ENCODE results near the gene PML. TPM values are rescaled to one million over a fixed set of nuclear protein-coding genes. Genes with fewer than 3 reads are reported as not detected.

The PML gene
- total RNA-seq, 2 donors from 2014 or later: 26.5 to 28.9 TPM

DNA sequence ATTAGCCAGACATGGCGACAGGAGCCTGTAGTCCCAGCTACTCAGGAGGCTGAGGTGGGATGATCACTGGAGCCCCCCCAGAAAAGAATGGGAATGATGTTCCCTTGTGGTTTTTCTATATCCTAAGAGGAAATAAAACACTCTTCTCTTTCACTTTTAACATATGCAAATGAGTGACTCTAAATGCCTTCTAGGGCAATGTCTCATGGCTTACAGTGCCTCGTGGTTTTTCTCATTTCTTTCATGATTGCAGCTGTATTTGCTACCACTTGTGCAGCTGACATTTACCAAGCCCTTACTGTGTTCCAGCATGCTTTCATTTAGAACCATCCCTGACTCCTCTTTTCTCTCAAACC is 28.8 kb upstream of the PML start:
- no peak overlapping the region for H3K4me3 Mint-ChIP-seq
- H3K9ac ChIP-seq (ENCODE audit: extremely low read depth, low read length, poor library complexity, severe bottlenecking): no peak overlapping the region
- H3K27ac ChIP-seq (ENCODE audit: low read depth, low read length): no peak overlapping the region
- no peaks in the 10 kb centered on the region for H3K9me3 Mint-ChIP-seq
- H3K27me3 ChIP-seq (ENCODE audit: control insufficient read depth, insufficient read depth, low read length, poor library complexity, severe bottlenecking): no peaks in the 10 kb centered on the region
- TF ChIP-seq, protein P1, sequence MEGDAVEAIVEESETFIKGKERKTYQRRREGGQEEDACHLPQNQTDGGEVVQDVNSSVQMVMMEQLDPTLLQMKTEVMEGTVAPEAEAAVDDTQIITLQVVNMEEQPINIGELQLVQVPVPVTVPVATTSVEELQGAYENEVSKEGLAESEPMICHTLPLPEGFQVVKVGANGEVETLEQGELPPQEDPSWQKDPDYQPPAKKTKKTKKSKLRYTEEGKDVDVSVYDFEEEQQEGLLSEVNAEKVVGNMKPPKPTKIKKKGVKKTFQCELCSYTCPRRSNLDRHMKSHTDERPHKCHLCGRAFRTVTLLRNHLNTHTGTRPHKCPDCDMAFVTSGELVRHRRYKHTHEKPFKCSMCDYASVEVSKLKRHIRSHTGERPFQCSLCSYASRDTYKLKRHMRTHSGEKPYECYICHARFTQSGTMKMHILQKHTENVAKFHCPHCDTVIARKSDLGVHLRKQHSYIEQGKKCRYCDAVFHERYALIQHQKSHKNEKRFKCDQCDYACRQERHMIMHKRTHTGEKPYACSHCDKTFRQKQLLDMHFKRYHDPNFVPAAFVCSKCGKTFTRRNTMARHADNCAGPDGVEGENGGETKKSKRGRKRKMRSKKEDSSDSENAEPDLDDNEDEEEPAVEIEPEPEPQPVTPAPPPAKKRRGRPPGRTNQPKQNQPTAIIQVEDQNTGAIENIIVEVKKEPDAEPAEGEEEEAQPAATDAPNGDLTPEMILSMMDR (conservative IDR thresholded peaks at IDR 0.05): no peak
- no peaks in the 10 kb centered on the region for H3K36me3 Mint-ChIP-seq (ENCODE audit: low read depth)
- H3K4me1 ChIP-seq (ENCODE audit: control insufficient read depth, insufficient read depth, low read length): peaks cover 4% of the 10 kb centered on the region
- H3K27ac Mint-ChIP-seq: no peak overlapping the region
- no peaks in the 10 kb centered on the region for H3K27me3 Mint-ChIP-seq (ENCODE audit: insufficient read depth)
- no peaks in the 10 kb centered on the region for H3K9me3 ChIP-seq (ENCODE audit: control insufficient read depth, low read length)
- no peak for DNase-seq
- peaks cover 11% of the 10 kb centered on the region for H3K4me1 Mint-ChIP-seq
- no peak overlapping the region for H3K4me3 ChIP-seq (ENCODE audit: low read length)
- no peaks in the 10 kb centered on the region for H3K36me3 ChIP-seq (ENCODE audit: control insufficient read depth, insufficient read depth, low read length)
- WGBS, 2 experiments (ENCODE audit: insufficient coverage in 1 of 2, insufficient read length in 1 of 2): 83% methylated on average over 1 to 2 of the region's 2 CpGs

DNA sequence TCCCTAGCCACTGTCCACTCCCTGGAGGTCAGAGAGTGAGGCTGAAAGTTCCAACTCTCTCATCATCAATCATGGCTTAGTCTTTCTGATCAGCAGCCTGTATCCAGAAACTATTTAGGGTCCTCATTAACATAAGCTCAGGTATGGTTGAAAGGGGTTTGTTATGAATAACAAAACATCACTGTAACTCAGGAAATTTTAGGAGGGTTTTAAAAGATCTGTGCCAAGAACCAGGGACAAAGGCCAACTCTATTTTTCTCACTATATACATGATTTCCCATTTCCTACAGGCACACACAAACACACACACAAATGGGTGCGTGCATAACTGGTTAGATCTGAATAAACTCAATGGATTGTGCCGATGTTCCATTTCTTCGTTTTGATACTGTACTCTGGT is 26.1 kb upstream of the PML start:
- peaks cover 12% of the 10 kb centered on the region for H3K4me1 Mint-ChIP-seq
- H3K9ac ChIP-seq (ENCODE audit: extremely low read depth, low read length, poor library complexity, severe bottlenecking): no peak overlapping the region
- no peaks in the 10 kb centered on the region for H3K9me3 ChIP-seq (ENCODE audit: control insufficient read depth, low read length)
- no peak overlapping the region for H3K4me3 Mint-ChIP-seq
- no peaks in the 10 kb centered on the region for H3K36me3 ChIP-seq (ENCODE audit: control insufficient read depth, insufficient read depth, low read length)
- H3K36me3 Mint-ChIP-seq (ENCODE audit: low read depth): no peaks in the 10 kb centered on the region
- H3K4me1 ChIP-seq (ENCODE audit: control insufficient read depth, insufficient read depth, low read length): peaks cover 4% of the 10 kb centered on the region
- 90 to 100% methylated on average over 1 to 3 of the region's 3 CpGs for WGBS, 2 experiments (ENCODE audit: insufficient coverage in 1 of 2, insufficient read length in 1 of 2)
- no peak overlapping the region for H3K27ac ChIP-seq (ENCODE audit: low read depth, low read length)
- H3K9me3 Mint-ChIP-seq: no peaks in the 10 kb centered on the region
- no peak overlapping the region for H3K27ac Mint-ChIP-seq
- TF ChIP-seq, protein P1 (conservative IDR thresholded peaks at IDR 0.05): no peak
- no peak for DNase-seq
- no peak overlapping the region for H3K4me3 ChIP-seq (ENCODE audit: low read length)
- H3K27me3 ChIP-seq (ENCODE audit: control insufficient read depth, insufficient read depth, low read length, poor library complexity, severe bottlenecking): no peaks in the 10 kb centered on the region
- peaks cover 7% of the 10 kb centered on the region for H3K27me3 Mint-ChIP-seq (ENCODE audit: insufficient read depth)

DNA sequence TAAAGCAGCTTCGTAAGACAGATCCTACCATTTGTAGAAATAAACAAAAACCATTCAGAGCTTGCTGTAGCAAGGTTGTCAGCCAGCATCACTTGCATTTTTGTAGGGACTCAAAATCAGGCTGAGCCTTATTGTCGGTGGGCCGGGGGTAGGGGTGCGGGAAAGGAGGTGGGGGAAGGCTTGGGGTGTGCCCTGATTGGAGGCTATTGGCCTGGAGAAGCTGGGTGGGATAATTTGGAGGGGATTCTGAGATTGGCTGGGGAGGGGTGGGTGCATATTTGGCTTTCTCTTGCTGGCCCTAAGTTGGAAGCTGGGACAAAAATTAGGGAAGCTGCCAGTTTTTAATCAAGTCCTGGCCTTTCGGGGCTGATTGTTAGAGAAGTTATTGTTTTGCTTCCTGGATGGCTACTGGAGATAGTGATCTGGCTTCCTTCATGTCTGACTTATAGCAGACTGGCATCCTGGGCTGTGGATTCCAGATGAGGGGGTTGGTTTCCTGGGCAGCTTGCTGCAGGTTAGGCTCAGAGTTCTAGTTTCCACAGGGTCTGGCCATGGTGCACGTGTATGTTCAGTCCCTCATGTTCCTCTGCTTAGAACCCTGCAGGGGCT is 25.3 kb upstream of the PML start:
- H3K9me3 Mint-ChIP-seq: peaks cover 1% of the 10 kb centered on the region
- H3K27me3 Mint-ChIP-seq (ENCODE audit: insufficient read depth): peaks cover 11% of the 10 kb centered on the region
- WGBS, 2 experiments (ENCODE audit: insufficient coverage in 1 of 2, insufficient read length in 1 of 2): 83 to 90% methylated on average over 2 to 6 of the region's 6 CpGs
- no peaks in the 10 kb centered on the region for H3K36me3 ChIP-seq (ENCODE audit: control insufficient read depth, insufficient read depth, low read length)
- no peaks in the 10 kb centered on the region for H3K27me3 ChIP-seq (ENCODE audit: control insufficient read depth, insufficient read depth, low read length, poor library complexity, severe bottlenecking)
- TF ChIP-seq, protein P1 (conservative IDR thresholded peaks at IDR 0.05): no peak
- no peaks in the 10 kb centered on the region for H3K36me3 Mint-ChIP-seq (ENCODE audit: low read depth)
- H3K27ac Mint-ChIP-seq: no peak overlapping the region
- no peak for DNase-seq
- H3K4me3 ChIP-seq (ENCODE audit: low read length): no peak overlapping the region
- no peaks in the 10 kb centered on the region for H3K9me3 ChIP-seq (ENCODE audit: control insufficient read depth, low read length)
- H3K4me1 Mint-ChIP-seq: peaks cover 12% of the 10 kb centered on the region
- H3K4me1 ChIP-seq (ENCODE audit: control insufficient read depth, insufficient read depth, low read length): peaks cover 4% of the 10 kb centered on the region
- H3K27ac ChIP-seq (ENCODE audit: low read depth, low read length): no peak overlapping the region
- no peak overlapping the region for H3K4me3 Mint-ChIP-seq
- no peak overlapping the region for H3K9ac ChIP-seq (ENCODE audit: extremely low read depth, low read length, poor library complexity, severe bottlenecking)
